GM20000 (cell line): ENCODE results near the gene SRPK2.
"Not testable (repeated sequence)": the region's sequence is repeated elsewhere in the genome, so short reads cannot be mapped to it uniquely, and the experiment has no call there.

Experiments
- DNase-seq: peaks from one replicate; pipeline ENCODE4 v3.0.0; 2012; ENCODE audit warnings: low spot score
- CTCF ChIP-seq: IDR thresholded peaks from 2 replicates; pipeline ENCODE4 v1.5.1; 2012; ENCODE audit warnings: mild to moderate bottlenecking, control low read depth; ENCODE audit errors: extremely low read depth, missing control alignments

Gene SRPK2

GRCh38 chr7:105270117-105270516, 118.6 kb downstream of the SRPK2 start:
- no peak for TF ChIP-seq CTCF
- DNase-seq: no peak

GRCh38 chr7:105269397-105269796, 119.3 kb downstream of the SRPK2 start:
- TF ChIP-seq CTCF: no peak
- no peak for DNase-seq

GRCh38 chr7:105268511-105269392, 120.0 kb downstream of the SRPK2 start:
- no peak for TF ChIP-seq CTCF
- DNase-seq: no peak

GRCh38 chr7:105268056-105268455, 120.7 kb downstream of the SRPK2 start:
- DNase-seq: no peak
- TF ChIP-seq CTCF: no peak

GRCh38 chr7:105267244-105267643, 121.5 kb downstream of the SRPK2 start:
- no peak for TF ChIP-seq CTCF
- no peak for DNase-seq

- no peak for TF ChIP-seq CTCF
Observed at GRCh38 chr7:105264707-105265106, 124.0 kb downstream of the SRPK2 start.

GRCh38 chr7:105261689-105262088, 127.0 kb downstream of the SRPK2 start:
- DNase-seq: no peak
- TF ChIP-seq CTCF: no peak

More at GRCh38 chr7:105264707-105265106, 124.0 kb downstream of the SRPK2 start:
- DNase-seq: no peak

GRCh38 chr7:105260201-105260871, 128.4 kb downstream of the SRPK2 start:
- DNase-seq: not testable (repeated sequence)

GRCh38 chr7:105258919-105259318, 129.8 kb downstream of the SRPK2 start:
- not testable (repeated sequence) for DNase-seq
